Measurements from ENCODE around the gene ALDH8A1.
"Not testable (repeated sequence)": the region's sequence is repeated elsewhere in the genome, so short reads cannot be mapped to it uniquely, and the experiment has no call there.

The ALDH8A1 gene

GRCh38 chr6:134908906-134909516 lies 40.9 kb downstream of the ALDH8A1 start:
- H3K27ac ChIP-seq (ENCODE audit: low read depth, low read length): no peak overlapping the region
- no peak overlapping the region for H3K4me3 ChIP-seq (ENCODE audit: low read depth, low read length)
- no peaks in the 10 kb centered on the region for H3K9me3 ChIP-seq (ENCODE audit: control insufficient read depth, insufficient read depth, low read depth, low read length)
- H3K27me3 ChIP-seq (ENCODE audit: control insufficient read depth, insufficient read depth, low read length): no peaks in the 10 kb centered on the region
- no peaks in the 10 kb centered on the region for H3K36me3 ChIP-seq (ENCODE audit: control insufficient read depth, insufficient read depth, low read length)
- no peak overlapping the region for H3K9ac ChIP-seq (ENCODE audit: low read length)
- no peaks in the 10 kb centered on the region for H3K4me1 ChIP-seq (ENCODE audit: control insufficient read depth, insufficient read depth, low read length)

GRCh38 chr6:134904731-134905130 lies 45.2 kb downstream of the ALDH8A1 start:
- H3K27me3 ChIP-seq (ENCODE audit: control insufficient read depth, insufficient read depth, low read length); H3K27ac ChIP-seq (ENCODE audit: low read depth, low read length); H3K9ac ChIP-seq (ENCODE audit: low read length); H3K9me3 ChIP-seq (ENCODE audit: control insufficient read depth, insufficient read depth, low read depth, low read length); H3K4me1 ChIP-seq (ENCODE audit: control insufficient read depth, insufficient read depth, low read length); H3K36me3 ChIP-seq (ENCODE audit: control insufficient read depth, insufficient read depth, low read length); H3K4me3 ChIP-seq (ENCODE audit: low read depth, low read length): not testable (repeated sequence)

GRCh38 chr6:134903448-134903847 lies 46.5 kb downstream of the ALDH8A1 start:
- H3K27me3 ChIP-seq (ENCODE audit: control insufficient read depth, insufficient read depth, low read length): no peaks in the 10 kb centered on the region
- no peaks in the 10 kb centered on the region for H3K36me3 ChIP-seq (ENCODE audit: control insufficient read depth, insufficient read depth, low read length)
- H3K4me1 ChIP-seq (ENCODE audit: control insufficient read depth, insufficient read depth, low read length): no peaks in the 10 kb centered on the region
- H3K9me3 ChIP-seq (ENCODE audit: control insufficient read depth, insufficient read depth, low read depth, low read length): no peaks in the 10 kb centered on the region
- H3K9ac ChIP-seq (ENCODE audit: low read length): no peak overlapping the region
- no peak overlapping the region for H3K27ac ChIP-seq (ENCODE audit: low read depth, low read length)
- no peak overlapping the region for H3K4me3 ChIP-seq (ENCODE audit: low read depth, low read length)

- H3K9me3 ChIP-seq (ENCODE audit: control insufficient read depth, insufficient read depth, low read depth, low read length): no peaks in the 10 kb centered on the region
- no peak overlapping the region for H3K9ac ChIP-seq (ENCODE audit: low read length)
- no peaks in the 10 kb centered on the region for H3K36me3 ChIP-seq (ENCODE audit: control insufficient read depth, insufficient read depth, low read length)
- no peak overlapping the region for H3K4me3 ChIP-seq (ENCODE audit: low read depth, low read length)
- no peaks in the 10 kb centered on the region for H3K4me1 ChIP-seq (ENCODE audit: control insufficient read depth, insufficient read depth, low read length)
- no peaks in the 10 kb centered on the region for H3K27me3 ChIP-seq (ENCODE audit: control insufficient read depth, insufficient read depth, low read length)
- no peak overlapping the region for H3K27ac ChIP-seq (ENCODE audit: low read depth, low read length)
Observed at GRCh38 chr6:134902936-134903335, 47.0 kb downstream of the ALDH8A1 start.

GRCh38 chr6:134902074-134902861 lies 47.6 kb downstream of the ALDH8A1 start:
- Histone ChIP-seq H3K4me3 (ENCODE audit: low read depth, low read length) (no peak overlapping the region), H3K27ac (ENCODE audit: low read depth, low read length) (no peak overlapping the region), H3K27me3 (ENCODE audit: control insufficient read depth, insufficient read depth, low read length) (no peaks in the 10 kb centered on the region), H3K9ac (ENCODE audit: low read length) (no peak overlapping the region), H3K9me3 (ENCODE audit: control insufficient read depth, insufficient read depth, low read depth, low read length) (no peaks in the 10 kb centered on the region), H3K36me3 (ENCODE audit: control insufficient read depth, insufficient read depth, low read length) (no peaks in the 10 kb centered on the region), H3K4me1 (ENCODE audit: control insufficient read depth, insufficient read depth, low read length) (no peaks in the 10 kb centered on the region)

GRCh38 chr6:134898575-134898974 lies 51.3 kb downstream of the ALDH8A1 start:
- no peaks in the 10 kb centered on the region for H3K9me3 ChIP-seq (ENCODE audit: control insufficient read depth, insufficient read depth, low read depth, low read length)
- H3K9ac ChIP-seq (ENCODE audit: low read length): no peak overlapping the region
- no peak overlapping the region for H3K27ac ChIP-seq (ENCODE audit: low read depth, low read length)
- no peaks in the 10 kb centered on the region for H3K36me3 ChIP-seq (ENCODE audit: control insufficient read depth, insufficient read depth, low read length)
- H3K27me3 ChIP-seq (ENCODE audit: control insufficient read depth, insufficient read depth, low read length): no peaks in the 10 kb centered on the region
- H3K4me1 ChIP-seq (ENCODE audit: control insufficient read depth, insufficient read depth, low read length): no peaks in the 10 kb centered on the region
- no peak overlapping the region for H3K4me3 ChIP-seq (ENCODE audit: low read depth, low read length)

- H3K27ac ChIP-seq (ENCODE audit: low read depth, low read length); H3K4me1 ChIP-seq (ENCODE audit: control insufficient read depth, insufficient read depth, low read length); H3K9ac ChIP-seq (ENCODE audit: low read length); H3K36me3 ChIP-seq (ENCODE audit: control insufficient read depth, insufficient read depth, low read length); H3K9me3 ChIP-seq (ENCODE audit: control insufficient read depth, insufficient read depth, low read depth, low read length); H3K27me3 ChIP-seq (ENCODE audit: control insufficient read depth, insufficient read depth, low read length); H3K4me3 ChIP-seq (ENCODE audit: low read depth, low read length): not testable (repeated sequence)
Observed at GRCh38 chr6:134898166-134898565, 51.7 kb downstream of the ALDH8A1 start.

- Histone ChIP-seq H3K27me3 (ENCODE audit: control insufficient read depth, insufficient read depth, low read length) (no peaks in the 10 kb centered on the region), H3K9me3 (ENCODE audit: control insufficient read depth, insufficient read depth, low read depth, low read length) (peaks cover 5% of the 10 kb centered on the region), H3K4me3 (ENCODE audit: low read depth, low read length) (no peak overlapping the region), H3K36me3 (ENCODE audit: control insufficient read depth, insufficient read depth, low read length) (no peaks in the 10 kb centered on the region), H3K27ac (ENCODE audit: low read depth, low read length) (no peak overlapping the region), H3K9ac (ENCODE audit: low read length) (no peak overlapping the region), H3K4me1 (ENCODE audit: control insufficient read depth, insufficient read depth, low read length) (no peaks in the 10 kb centered on the region)
Observed at GRCh38 chr6:134896910-134897309, 53.0 kb downstream of the ALDH8A1 start.

- no peak overlapping the region for H3K9ac ChIP-seq (ENCODE audit: low read length)
- H3K4me1 ChIP-seq (ENCODE audit: control insufficient read depth, insufficient read depth, low read length): no peaks in the 10 kb centered on the region
- H3K9me3 ChIP-seq (ENCODE audit: control insufficient read depth, insufficient read depth, low read depth, low read length): peaks cover 10% of the 10 kb centered on the region
- H3K36me3 ChIP-seq (ENCODE audit: control insufficient read depth, insufficient read depth, low read length): no peaks in the 10 kb centered on the region
- H3K27ac ChIP-seq (ENCODE audit: low read depth, low read length): no peak overlapping the region
- H3K27me3 ChIP-seq (ENCODE audit: control insufficient read depth, insufficient read depth, low read length): no peaks in the 10 kb centered on the region
- no peak overlapping the region for H3K4me3 ChIP-seq (ENCODE audit: low read depth, low read length)
Observed at GRCh38 chr6:134894800-134895199, 55.1 kb downstream of the ALDH8A1 start.

- no peaks in the 10 kb centered on the region for H3K4me1 ChIP-seq (ENCODE audit: control insufficient read depth, insufficient read depth, low read length)
- H3K4me3 ChIP-seq (ENCODE audit: low read depth, low read length): no peak overlapping the region
- H3K27ac ChIP-seq (ENCODE audit: low read depth, low read length): no peak overlapping the region
- no peaks in the 10 kb centered on the region for H3K36me3 ChIP-seq (ENCODE audit: control insufficient read depth, insufficient read depth, low read length)
- peaks cover 10% of the 10 kb centered on the region for H3K9me3 ChIP-seq (ENCODE audit: control insufficient read depth, insufficient read depth, low read depth, low read length)
- H3K9ac ChIP-seq (ENCODE audit: low read length): no peak overlapping the region
- no peaks in the 10 kb centered on the region for H3K27me3 ChIP-seq (ENCODE audit: control insufficient read depth, insufficient read depth, low read length)
Observed at GRCh38 chr6:134892362-134892761, 57.5 kb downstream of the ALDH8A1 start.

- Histone ChIP-seq H3K9me3 (ENCODE audit: control insufficient read depth, insufficient read depth, low read depth, low read length) (peaks cover 10% of the 10 kb centered on the region), H3K4me3 (ENCODE audit: low read depth, low read length) (no peak overlapping the region), H3K36me3 (ENCODE audit: control insufficient read depth, insufficient read depth, low read length) (no peaks in the 10 kb centered on the region), H3K9ac (ENCODE audit: low read length) (no peak overlapping the region), H3K27ac (ENCODE audit: low read depth, low read length) (no peak overlapping the region), H3K27me3 (ENCODE audit: control insufficient read depth, insufficient read depth, low read length) (no peaks in the 10 kb centered on the region), H3K4me1 (ENCODE audit: control insufficient read depth, insufficient read depth, low read length) (no peaks in the 10 kb centered on the region)
Observed at GRCh38 chr6:134891633-134892032, 58.3 kb downstream of the ALDH8A1 start.
